HG02885 (cell line): Measurements from ENCODE around the gene OR52E2.

ENCODE experiments used
- ATAC-seq: cut with Tn5 transposase; IDR thresholded peaks from one replicate; pipeline ENCODE4 v1.9.1; 2021; ENCODE audit warnings: mild to moderate bottlenecking; ENCODE audit not compliant: unreplicated experiment, poor library complexity

OR52E2 gene

GRCh38 chr11:5021996-5022395 lies 37.4 kb downstream of the OR52E2 start:
- no peak for ATAC-seq

- ATAC-seq: no peak
Measured at GRCh38 chr11:5013012-5013411, 46.4 kb downstream of the OR52E2 start.

- no peak for ATAC-seq
Measured at GRCh38 chr11:5011254-5011653, 48.2 kb downstream of the OR52E2 start.
